GM10248 (cell line): Measurements from ENCODE around the gene AFDN.

ENCODE experiments used
- CTCF ChIA-PET: fragments of 300-600 bp; sonication (Branson Sonifier 250); formaldehyde crosslinking; extraction: SDS; loops from one replicate; lab custom pipeline; 2021; ENCODE audit warnings: antibody characterized with exemption; lab: Yijun Ruan, JAX
- POLR2A ChIA-PET: fragments of 350-650 bp; sonication (Branson Sonifier 250); formaldehyde crosslinking; extraction: SDS; loops from one replicate; lab custom pipeline; 2020; ENCODE audit warnings: antibody characterized with exemption; lab: Yijun Ruan, JAX
- DNase-seq: peaks from one replicate; pipeline ENCODE4 v3.0.0; 2012; ENCODE audit errors: extremely low spot score
- TF ChIP-seq, protein P1 (sequence below): IDR thresholded peaks from 2 replicates; pipeline ENCODE4 v1.5.1; 2012; ENCODE audit warnings: mild to moderate bottlenecking, low read depth; ENCODE audit errors: extremely low read depth, missing control alignments, control extremely low read depth

Gene AFDN

DNA sequence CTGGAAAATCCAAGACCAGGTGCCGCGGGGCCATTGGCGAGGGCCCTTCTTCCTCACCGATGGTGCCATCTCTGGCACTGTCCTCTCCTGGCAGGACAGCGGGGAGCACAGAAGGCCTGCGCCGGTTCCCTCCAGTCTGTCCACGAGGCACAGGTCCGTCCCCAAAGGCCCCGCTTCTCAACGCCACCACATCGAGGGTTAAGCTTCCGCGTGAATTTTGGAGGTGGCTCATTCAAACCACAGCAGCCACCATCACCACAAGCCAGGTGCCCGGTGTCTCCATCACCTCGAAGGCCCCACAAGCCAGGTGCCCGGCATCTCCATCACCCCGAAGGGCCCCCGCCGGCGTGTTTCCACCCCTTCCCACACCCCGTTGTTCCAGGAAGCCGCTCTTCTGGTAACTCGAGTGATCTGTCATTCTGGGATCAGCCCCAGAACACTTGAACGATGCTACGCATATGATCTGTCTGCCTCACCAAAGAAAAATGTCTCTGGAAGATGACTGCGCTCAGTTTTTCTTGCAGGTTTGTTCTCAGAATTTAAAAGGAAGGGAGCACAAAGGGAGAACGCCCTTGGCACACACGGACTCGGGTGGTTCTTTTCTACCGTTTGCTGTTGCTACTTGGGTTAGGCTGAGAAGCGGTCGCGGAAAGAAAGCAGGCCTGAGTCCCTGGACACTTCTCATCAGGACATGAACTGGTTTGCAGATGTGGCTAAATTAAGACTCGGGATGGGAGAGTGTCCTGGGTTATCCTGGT lies 160.9 kb downstream of the AFDN start:
- CTCF ChIA-PET: no interaction called here
- POLR2A ChIA-PET: no interaction called here
- DNase-seq: no peak
- TF ChIP-seq, protein P1, sequence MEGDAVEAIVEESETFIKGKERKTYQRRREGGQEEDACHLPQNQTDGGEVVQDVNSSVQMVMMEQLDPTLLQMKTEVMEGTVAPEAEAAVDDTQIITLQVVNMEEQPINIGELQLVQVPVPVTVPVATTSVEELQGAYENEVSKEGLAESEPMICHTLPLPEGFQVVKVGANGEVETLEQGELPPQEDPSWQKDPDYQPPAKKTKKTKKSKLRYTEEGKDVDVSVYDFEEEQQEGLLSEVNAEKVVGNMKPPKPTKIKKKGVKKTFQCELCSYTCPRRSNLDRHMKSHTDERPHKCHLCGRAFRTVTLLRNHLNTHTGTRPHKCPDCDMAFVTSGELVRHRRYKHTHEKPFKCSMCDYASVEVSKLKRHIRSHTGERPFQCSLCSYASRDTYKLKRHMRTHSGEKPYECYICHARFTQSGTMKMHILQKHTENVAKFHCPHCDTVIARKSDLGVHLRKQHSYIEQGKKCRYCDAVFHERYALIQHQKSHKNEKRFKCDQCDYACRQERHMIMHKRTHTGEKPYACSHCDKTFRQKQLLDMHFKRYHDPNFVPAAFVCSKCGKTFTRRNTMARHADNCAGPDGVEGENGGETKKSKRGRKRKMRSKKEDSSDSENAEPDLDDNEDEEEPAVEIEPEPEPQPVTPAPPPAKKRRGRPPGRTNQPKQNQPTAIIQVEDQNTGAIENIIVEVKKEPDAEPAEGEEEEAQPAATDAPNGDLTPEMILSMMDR: no peak

DNA sequence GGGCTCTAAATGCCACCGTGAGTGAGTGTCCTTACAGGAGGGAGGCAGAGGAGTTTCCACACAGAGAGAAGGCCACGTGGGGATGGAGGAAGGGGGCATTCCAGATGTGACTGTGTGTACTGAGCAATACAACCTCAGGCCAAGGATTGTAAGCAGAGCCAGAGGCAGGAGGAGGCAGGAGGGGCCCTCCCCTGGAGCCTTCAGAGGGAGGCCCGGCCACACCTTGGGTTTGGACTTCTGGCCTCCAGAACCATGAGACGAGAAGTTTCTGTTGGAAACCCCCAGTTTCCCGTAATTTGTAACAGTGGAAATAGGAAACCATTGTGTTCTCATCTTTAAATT lies 161.4 kb downstream of the AFDN start:
- TF ChIP-seq, protein P1: no peak
- CTCF ChIA-PET: no interaction called here

DNA sequence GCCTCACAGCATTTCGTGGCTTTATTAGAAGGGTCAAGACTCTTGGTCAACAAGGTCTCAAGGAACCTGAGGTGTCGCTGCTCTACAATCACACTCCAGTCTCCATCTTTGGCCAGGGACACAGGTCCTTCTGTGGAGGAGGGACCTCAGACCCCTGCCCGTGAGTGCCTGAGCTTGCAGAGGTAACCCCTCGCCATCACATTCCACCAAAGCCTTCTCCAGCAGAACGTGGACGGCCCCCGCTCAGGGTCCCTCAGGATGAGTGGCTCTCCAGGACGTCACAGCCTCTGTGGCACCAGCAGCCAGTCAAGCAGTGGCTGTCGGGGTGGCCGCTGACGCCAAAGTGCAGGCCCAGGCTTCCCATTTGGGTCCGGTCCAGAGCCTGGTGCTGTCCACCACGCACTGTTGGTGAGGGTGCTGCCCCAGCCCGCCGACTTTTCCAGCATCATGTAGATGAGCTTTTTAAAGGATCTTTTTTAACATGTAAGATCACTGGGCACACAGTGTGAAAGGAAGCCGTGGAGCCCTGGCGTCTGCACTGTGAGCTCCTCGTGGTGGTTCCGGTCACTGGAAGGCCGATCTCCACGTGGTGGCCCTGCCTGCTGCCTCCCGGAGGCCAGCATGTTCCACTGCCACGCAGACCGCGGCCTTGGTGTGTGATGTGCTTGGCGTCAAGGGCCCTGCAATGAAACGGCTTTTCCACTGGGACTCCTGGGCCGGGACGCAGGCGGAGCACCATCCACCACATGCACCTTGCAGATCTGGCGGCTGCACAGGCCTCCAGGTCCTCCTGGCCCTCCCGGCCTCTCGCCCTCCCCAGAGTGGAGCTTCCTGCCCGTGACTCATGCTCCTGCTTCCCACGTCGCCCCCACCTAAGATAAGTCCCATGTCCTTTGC lies 162.5 kb downstream of the AFDN start:
- TF ChIP-seq, protein P1: no peak
- no peak for DNase-seq
- ChIA-PET CTCF (no interaction called here), POLR2A (no interaction called here)

More for the DNA sequence above, 161.4 kb downstream of the AFDN start:
- POLR2A ChIA-PET: no interaction called here
- no peak for DNase-seq

DNA sequence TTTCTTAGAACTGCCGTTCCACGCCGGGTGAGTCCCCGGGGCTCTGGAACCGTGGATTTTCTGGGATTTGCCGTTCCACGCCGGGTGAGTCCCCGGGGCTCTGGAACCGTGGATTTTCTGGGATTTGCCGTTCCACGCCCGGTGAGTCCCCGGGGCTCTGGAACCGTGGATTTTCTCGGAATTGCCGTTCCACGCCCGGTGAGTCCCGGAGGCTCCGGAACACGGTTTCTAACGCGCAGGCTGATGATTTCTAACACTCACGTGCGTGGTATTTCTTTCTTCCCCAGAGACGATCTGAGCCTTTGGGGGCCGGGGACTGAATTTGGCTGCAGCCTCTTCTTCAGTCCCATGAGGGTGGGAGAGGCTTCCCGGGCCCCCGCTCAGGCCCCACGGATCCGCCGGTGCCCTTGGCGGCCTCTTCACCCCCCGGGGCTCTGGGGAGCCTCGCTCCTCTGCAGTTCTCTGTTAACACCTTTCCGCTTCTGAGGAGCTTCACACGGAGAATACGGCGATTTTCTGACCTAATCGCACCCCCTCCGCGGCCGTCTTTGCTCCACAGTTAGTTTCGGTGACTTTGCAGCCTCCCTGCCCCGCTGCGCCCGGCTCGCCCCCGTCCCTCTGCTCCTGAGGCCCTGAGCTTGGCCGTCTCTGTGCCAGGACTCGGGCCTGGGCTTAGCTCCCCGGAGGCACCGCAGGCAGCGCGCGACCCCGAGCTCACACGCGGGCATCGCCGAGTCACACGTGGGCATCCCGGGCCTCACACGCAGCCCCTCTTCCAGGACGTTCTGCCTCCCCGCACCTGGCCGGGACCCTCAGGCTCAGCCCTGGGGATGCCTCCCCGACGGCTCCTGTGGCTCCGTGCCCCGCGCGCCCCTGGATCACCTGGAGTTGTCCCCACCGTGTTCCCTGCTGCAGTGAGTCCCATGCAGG lies 163.6 kb downstream of the AFDN start:
- TF ChIP-seq, protein P1: no peak
- no peak for DNase-seq
- CTCF ChIA-PET: no interaction called here
- POLR2A ChIA-PET: no interaction called here

DNA sequence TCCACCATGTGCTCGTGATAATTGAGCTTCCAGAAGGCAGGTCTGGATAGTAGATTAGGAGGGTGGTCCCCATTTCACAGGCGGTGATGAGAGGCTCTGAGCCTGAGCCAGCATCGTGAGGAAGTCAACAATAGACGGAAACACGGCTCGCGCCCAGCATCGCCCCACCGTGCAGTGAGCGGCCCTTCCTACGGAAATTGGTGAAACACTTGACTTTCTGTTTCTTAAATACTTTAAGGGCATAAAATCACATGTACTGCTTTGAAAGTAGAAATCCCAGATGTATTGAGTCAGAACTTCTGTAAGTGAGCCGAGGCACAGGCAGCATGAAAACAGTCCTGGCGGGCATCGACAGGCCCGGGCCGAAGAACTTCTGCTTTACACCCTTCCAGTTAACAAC lies 166.5 kb downstream of the AFDN start:
- TF ChIP-seq, protein P1: no peak
- ChIA-PET POLR2A (no interaction called here), CTCF (no interaction called here)
- no peak for DNase-seq

DNA sequence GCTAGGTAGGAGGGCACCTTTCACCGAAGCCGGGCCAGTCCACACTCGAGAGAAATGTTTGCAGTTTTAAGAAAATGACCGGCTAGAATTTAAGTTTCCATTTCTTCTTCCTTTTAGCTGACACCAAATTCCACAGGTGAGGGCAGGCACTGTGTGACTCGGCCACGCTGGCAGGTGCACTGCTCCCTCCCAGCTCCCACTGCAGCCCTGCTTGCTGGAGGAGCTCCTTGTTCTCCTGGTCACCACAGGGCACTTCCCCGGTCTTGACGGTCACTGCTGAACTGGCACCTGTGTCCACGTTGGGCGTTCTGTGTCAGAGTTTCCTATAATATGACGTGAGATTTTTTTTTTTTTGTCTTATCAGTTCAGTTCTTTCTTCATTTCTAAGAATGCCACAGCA lies 167.1 kb downstream of the AFDN start:
- CTCF ChIA-PET: no interaction called here
- POLR2A ChIA-PET: no interaction called here
- DNase-seq: no peak
- TF ChIP-seq, protein P1: no peak
